Activated naive CD4-positive, alpha-beta T cell treated with anti-CD3 and anti-CD28 coated beads, Interleukin-2, amount 50 U/mL, for 72 hours (primary cell): ENCODE data around the gene HOXB8. TPM values are rescaled to one million over a fixed set of nuclear protein-coding genes. Genes with fewer than 3 reads are reported as not detected.

Experiments
- ATAC-seq, 2 donors: fragments of 150-1000 bp; cut with Tn5 transposase; 2 replicates each; pipeline ENCODE4 v1.10.0; 2021; ENCODE audit warnings: mild to moderate bottlenecking in 2 of 2, moderate library complexity in 2 of 2
- DNase-seq, 2 donors: peaks; one replicate each; pipeline ENCODE4 v3.0.0; 2021 to 2022; ENCODE audit warnings: low spot score in 2 of 2
- H3K27ac Mint-ChIP-seq, 2 donors: one replicate each; pipeline ENCODE4 v1.8.0; 2022; ENCODE audit warnings: mild to moderate bottlenecking in 2 of 2, mixed read lengths in 2 of 2
- H3K36me3 Mint-ChIP-seq, 2 donors: one replicate each; pipeline ENCODE4 v1.8.0; 2022; ENCODE audit warnings: mixed read lengths in 2 of 2
- H3K9me3 Mint-ChIP-seq, 2 donors: one replicate each; pipeline ENCODE4 v1.8.0; 2022; ENCODE audit warnings: mixed read lengths in 2 of 2
- total RNA-seq, 2 donors: library from RNA; stranded (reverse); gene quantifications; one replicate each; pipeline ENCODE4 v1.2.3, GENCODE V29; 2022

HOXB8 gene
- total RNA-seq, 2 donors from 2014 or later = not detected

- Mint-ChIP-seq H3K27ac (no peak overlapping the region), H3K9me3 (no peaks in the 10 kb centered on the region), H3K36me3 (peaks cover 0 to 4% of the 10 kb centered on the region in 2 donors)
- DNase-seq (peak in 1 of 2 donors; percentile 61), ATAC-seq (peak in 1 of 2 donors; percentile 45)
Measured at GRCh38 chr17:48596000-48596734, 18.9 kb downstream of the HOXB8 start.

DNA sequence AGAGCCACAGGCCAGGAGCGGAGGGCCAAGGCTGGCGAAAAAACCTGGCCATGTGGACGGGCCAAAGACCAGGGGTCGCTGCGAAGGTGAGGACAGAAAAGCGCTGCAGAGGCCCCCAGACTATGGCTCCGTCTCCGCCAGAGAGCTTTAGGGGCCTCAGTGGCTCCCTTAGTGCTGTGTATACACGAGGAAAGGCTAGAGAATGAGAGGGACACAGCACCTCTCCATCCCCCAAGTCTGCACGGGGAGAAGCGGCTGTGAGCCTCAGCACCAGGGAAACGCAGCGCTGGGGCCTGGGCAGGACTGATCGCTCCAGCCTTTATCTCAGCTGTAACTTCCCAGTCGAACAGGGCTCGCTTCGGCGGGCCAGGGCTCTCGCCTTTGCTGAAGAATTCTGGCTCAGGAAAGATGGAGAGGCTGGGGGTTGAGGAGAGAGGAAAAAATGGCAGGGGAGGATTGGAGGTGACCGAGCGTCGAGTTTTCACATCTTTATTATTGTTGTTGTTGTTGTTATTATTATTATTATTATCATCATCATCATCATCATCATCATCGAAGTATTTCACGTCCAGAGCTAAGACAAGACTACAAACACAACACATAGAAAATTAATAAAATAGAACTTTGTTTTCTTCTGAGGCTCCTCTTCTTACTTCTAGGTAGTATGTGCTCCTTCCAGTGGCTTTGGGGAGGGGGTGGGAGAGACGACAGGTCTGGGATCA is 19.7 kb downstream of the HOXB8 start:
- DNase-seq (no peak), ATAC-seq (no peak)
- Mint-ChIP-seq H3K27ac (no peak overlapping the region), H3K36me3 (peaks cover 0 to 4% of the 10 kb centered on the region in 2 donors), H3K9me3 (no peaks in the 10 kb centered on the region)

GRCh38 chr17:48594538-48595277 is 20.4 kb downstream of the HOXB8 start:
- Mint-ChIP-seq H3K36me3 (peaks cover 0 to 4% of the 10 kb centered on the region in 2 donors), H3K9me3 (no peaks in the 10 kb centered on the region), H3K27ac (no peak overlapping the region)
- DNase-seq (no peak), ATAC-seq (no peak)

- peak; percentile 72 to 95 for DNase-seq
- H3K9me3 Mint-ChIP-seq = no peaks in the 10 kb centered on the region
- peaks cover 0 to 4% of the 10 kb centered on the region in 2 donors for H3K36me3 Mint-ChIP-seq
- H3K27ac Mint-ChIP-seq = no peak overlapping the region
- peak; percentile 65 to 66 for ATAC-seq
Measured at GRCh38 chr17:48593840-48594537, 21.1 kb downstream of the HOXB8 start.

GRCh38 chr17:48593126-48593829 is 21.8 kb downstream of the HOXB8 start, which contains the start of gene HOXB5:
Gene HOXB5, minus strand, starts transcription at chr17:48593779. Its CDS starts 97 bp downstream, at chr17:48593682.
- Mint-ChIP-seq H3K36me3 (peaks cover 0 to 4% of the 10 kb centered on the region in 2 donors), H3K27ac (no peak within 1 kb of the TSS), H3K9me3 (no peaks in the 10 kb centered on the region)
- DNase-seq (no peak), ATAC-seq (peak; percentile 32 to 42)

DNA sequence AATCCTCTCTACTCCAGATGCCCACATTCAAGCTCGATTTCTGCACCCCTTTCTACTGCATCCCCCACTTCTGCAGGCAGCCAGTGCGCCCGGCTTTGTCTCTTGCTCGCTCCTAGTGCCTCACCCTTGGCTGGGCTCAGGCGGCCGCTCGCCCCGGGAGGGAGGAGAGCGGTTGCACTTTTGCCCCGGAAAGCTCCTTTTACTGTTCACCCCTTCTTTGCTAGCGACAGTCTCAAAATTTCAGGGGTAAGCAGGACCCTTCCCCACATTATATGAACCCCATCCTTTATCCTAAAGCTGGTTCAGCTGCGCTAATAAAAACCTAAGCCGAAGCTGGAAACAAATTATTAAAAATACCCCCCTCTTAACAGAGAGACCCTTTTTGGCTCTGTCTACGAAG is 22.5 kb downstream of the HOXB8 start:
- Mint-ChIP-seq H3K27ac (no peak overlapping the region), H3K36me3 (peaks cover 0 to 4% of the 10 kb centered on the region in 2 donors), H3K9me3 (no peaks in the 10 kb centered on the region)
- ATAC-seq = peak in 1 of 2 donors; percentile 35
- DNase-seq = no peak

- Mint-ChIP-seq H3K36me3 (peaks cover 0 to 4% of the 10 kb centered on the region in 2 donors), H3K27ac (no peak overlapping the region), H3K9me3 (no peaks in the 10 kb centered on the region)
- ATAC-seq = no peak
- no peak for DNase-seq
Measured at GRCh38 chr17:48592057-48592514, 23.0 kb downstream of the HOXB8 start.

GRCh38 chr17:48591255-48592056 is 23.6 kb downstream of the HOXB8 start:
- Mint-ChIP-seq H3K36me3 (peaks cover 0 to 4% of the 10 kb centered on the region in 2 donors), H3K9me3 (no peaks in the 10 kb centered on the region), H3K27ac (no peak overlapping the region)
- DNase-seq (no peak), ATAC-seq (no peak)

DNA sequence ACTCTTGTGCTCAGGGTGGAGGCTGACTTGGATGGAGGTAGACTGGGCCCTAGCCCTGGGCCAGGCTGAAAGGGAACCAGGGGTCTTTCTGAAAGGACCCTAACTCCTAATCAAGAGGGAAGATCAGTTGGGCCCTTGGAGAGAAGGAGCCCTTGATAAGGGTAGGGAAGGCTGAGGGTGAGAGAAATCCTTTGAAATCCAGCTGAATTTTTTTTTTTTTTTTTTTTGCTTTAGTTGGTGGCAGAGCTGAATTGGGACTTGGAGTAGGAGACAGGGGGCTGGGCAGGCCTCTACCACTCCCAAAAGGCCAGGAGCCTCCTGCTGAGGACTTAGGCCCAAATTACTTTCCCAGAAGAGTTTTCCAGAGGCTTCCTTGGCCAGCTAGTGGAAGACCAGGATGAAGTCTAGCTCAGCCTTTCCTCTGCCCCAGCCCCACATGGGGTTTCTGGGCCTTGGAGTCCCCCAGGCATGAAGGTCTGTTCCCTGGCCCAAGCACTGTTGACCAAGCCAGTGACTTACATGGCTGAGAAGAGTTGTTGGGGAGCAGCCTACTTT is 24.4 kb downstream of the HOXB8 start:
- DNase-seq = no peak
- Mint-ChIP-seq H3K9me3 (no peaks in the 10 kb centered on the region), H3K27ac (no peak overlapping the region), H3K36me3 (peaks cover 4% of the 10 kb centered on the region in 2 donors)
- no peak for ATAC-seq

DNA sequence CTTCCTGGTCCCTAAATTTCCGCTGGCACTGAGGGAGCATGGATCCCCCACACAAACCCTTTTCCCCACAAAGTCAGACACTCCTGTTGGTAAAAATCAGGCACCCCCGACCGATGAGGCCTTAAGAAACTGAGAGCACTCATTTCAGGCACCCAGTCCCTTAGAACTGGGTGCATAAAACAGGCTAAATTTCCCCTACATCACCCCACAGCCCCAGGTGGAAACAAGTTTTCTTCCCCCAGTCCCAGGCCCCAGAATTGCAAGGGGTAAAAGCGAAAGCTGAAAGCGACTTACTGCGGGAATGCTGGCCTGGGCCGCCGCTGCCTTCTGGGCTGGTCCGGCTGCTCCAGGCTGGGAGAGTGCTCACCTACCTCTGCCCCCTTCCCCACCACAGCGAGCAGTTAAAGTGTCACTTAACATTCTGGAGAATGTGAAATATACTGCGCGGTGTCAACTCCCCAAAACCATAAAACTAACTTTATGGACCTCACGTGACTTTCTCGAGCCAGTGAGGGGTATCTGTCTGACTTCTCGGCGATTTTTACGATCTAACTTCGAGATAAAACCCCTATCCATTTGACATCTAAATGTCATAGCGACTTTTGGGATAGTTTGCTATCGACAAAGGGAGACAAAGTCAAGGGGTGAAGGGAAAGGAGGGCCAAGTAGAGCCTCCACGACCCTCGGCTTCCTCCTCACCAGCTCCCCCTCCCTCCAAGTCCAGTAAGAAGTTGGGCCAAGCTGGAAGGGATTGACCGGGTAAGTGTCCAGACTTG is 25.1 kb downstream of the HOXB8 start, which contains the start of gene HOXB3:
Gene HOXB3, minus strand, starts transcription at position 411 of the 776 bp plus-strand sequence. CDS start 37,767 bp downstream, outside the sequence.
- ATAC-seq = no peak
- Mint-ChIP-seq H3K27ac (no peak within 1 kb of the TSS), H3K36me3 (peaks cover 0 to 4% of the 10 kb centered on the region in 2 donors), H3K9me3 (no peaks in the 10 kb centered on the region)
- no peak for DNase-seq

GRCh38 chr17:48589060-48589830 is 25.8 kb downstream of the HOXB8 start:
- ATAC-seq = no peak
- Mint-ChIP-seq H3K9me3 (no peaks in the 10 kb centered on the region), H3K27ac (no peak overlapping the region)

DNA sequence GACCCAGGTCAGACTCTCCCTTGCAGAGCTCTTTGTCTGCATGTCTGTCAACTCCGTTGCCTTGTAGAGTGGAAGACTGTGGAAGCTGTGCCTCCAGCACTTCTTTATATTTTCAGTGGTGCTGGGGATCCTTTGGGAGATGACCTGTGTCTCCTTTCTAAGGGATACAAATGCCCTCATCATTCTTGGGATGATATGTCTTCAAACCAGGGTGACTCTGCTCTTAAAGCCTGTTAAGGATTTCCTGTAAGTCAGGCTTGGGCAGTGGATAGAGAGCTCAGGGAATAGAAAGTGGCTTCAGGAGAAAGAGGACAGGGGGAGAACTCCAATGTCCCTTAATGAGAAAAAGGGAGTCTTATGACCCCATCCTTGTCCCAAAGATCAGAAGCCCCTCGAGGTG is 26.6 kb downstream of the HOXB8 start:
- no peaks in the 10 kb centered on the region for H3K9me3 Mint-ChIP-seq
- H3K27ac Mint-ChIP-seq = no peak overlapping the region
- H3K36me3 Mint-ChIP-seq = peaks cover 0 to 4% of the 10 kb centered on the region in 2 donors
- no peak for DNase-seq
- ATAC-seq = no peak

More at GRCh38 chr17:48589060-48589830, 25.8 kb downstream of the HOXB8 start:
- peaks cover 0 to 4% of the 10 kb centered on the region in 2 donors for H3K36me3 Mint-ChIP-seq
- DNase-seq = no peak

- no peak overlapping the region for H3K27ac Mint-ChIP-seq
Measured at GRCh38 chr17:48588074-48588415, 27.0 kb downstream of the HOXB8 start.

More at GRCh38 chr17:48588074-48588415, 27.0 kb downstream of the HOXB8 start:
- H3K9me3 Mint-ChIP-seq = no peaks in the 10 kb centered on the region
- peaks cover 0 to 4% of the 10 kb centered on the region in 2 donors for H3K36me3 Mint-ChIP-seq
- no peak for DNase-seq
- ATAC-seq = no peak
